KMS-11 (cell line): ENCODE results near the gene KCNS1.

Source experiments
- H2AFZ ChIP-seq: fragments of 200-600 bp; sonication (generic); 2 replicates; pipeline ENCODE4 v1.6.1; 2016; ENCODE audit warnings: antibody characterized with exemption, mixed run types, low read depth
- H3K27ac ChIP-seq: fragments of 200-600 bp; sonication (generic); 2 replicates; pipeline ENCODE4 v1.6.1; 2016; ENCODE audit warnings: mild to moderate bottlenecking, mixed run types
- H3K27me3 ChIP-seq: fragments of 200-600 bp; sonication (generic); 2 replicates; pipeline ENCODE4 v1.6.1; 2017; ENCODE audit warnings: mild to moderate bottlenecking, low read depth, mixed run types, moderate library complexity; ENCODE audit not compliant: insufficient read depth
- H3K36me3 ChIP-seq: fragments of 200-600 bp; sonication (generic); 2 replicates; pipeline ENCODE4 v1.6.1; 2017; ENCODE audit warnings: mild to moderate bottlenecking, mixed run types; ENCODE audit not compliant: insufficient read depth
- H3K4me1 ChIP-seq: fragments of 200-600 bp; sonication (generic); 2 replicates; pipeline ENCODE4 v1.6.1; 2016; ENCODE audit warnings: mild to moderate bottlenecking, low read depth, mixed run types; ENCODE audit not compliant: poor library complexity, severe bottlenecking
- H3K4me2 ChIP-seq: fragments of 200-600 bp; sonication (generic); 2 replicates; pipeline ENCODE4 v1.7.0; 2016; ENCODE audit warnings: mild to moderate bottlenecking, mixed run types
- H3K4me3 ChIP-seq: fragments of 200-600 bp; sonication (generic); IDR thresholded peaks from 2 replicates; pipeline ENCODE4 v1.6.1; 2017; ENCODE audit warnings: low read depth, low read length, mixed read lengths; ENCODE audit not compliant: insufficient read depth
- H3K79me2 ChIP-seq: fragments of 200-600 bp; sonication (generic); 2 replicates; pipeline ENCODE4 v1.6.1; 2016; ENCODE audit warnings: low read depth, mixed run types; ENCODE audit not compliant: insufficient read depth
- H3K9ac ChIP-seq: fragments of 200-600 bp; sonication (generic); 2 replicates; pipeline ENCODE4 v1.6.1; 2016; ENCODE audit warnings: mild to moderate bottlenecking, mixed run types
- H4K20me1 ChIP-seq: fragments of 200-600 bp; sonication (generic); 2 replicates; pipeline ENCODE4 v1.6.1; 2016; ENCODE audit warnings: mild to moderate bottlenecking, mixed run types; ENCODE audit not compliant: insufficient read depth
- CTCF ChIP-seq: fragments of 200-600 bp; sonication (generic); conservative IDR thresholded peaks from 2 replicates; pipeline ENCODE4 v1.6.1; 2017; ENCODE audit warnings: low read depth, mild to moderate bottlenecking, antibody characterized with exemption, low read length, moderate library complexity, mixed read lengths

The KCNS1 gene

GRCh38 chr20:45101333-45101850 lies 465 bp upstream of the KCNS1 start:
- no peaks in the 10 kb centered on the region for H3K4me1 ChIP-seq
- no peaks in the 10 kb centered on the region for H4K20me1 ChIP-seq
- no peak overlapping the region for H3K9ac ChIP-seq
- H3K36me3 ChIP-seq, result no peaks in the 10 kb centered on the region
- no peak overlapping the region; the same call in 1 of the 2 replicates for H3K4me2 ChIP-seq
- no peak overlapping the region for H3K4me3 ChIP-seq
- H3K79me2 ChIP-seq, result no peaks in the 10 kb centered on the region
- no peak overlapping the region for H3K27ac ChIP-seq
- H2AFZ ChIP-seq, result no peak overlapping the region
- TF ChIP-seq CTCF, result no peak
- H3K27me3 ChIP-seq, result no peaks in the 10 kb centered on the region

- TF ChIP-seq CTCF, result no peak
- H3K27ac ChIP-seq, result no peak overlapping the region
- no peaks in the 10 kb centered on the region for H4K20me1 ChIP-seq
- peaks cover 13% of the 10 kb centered on the region for H3K4me1 ChIP-seq
- no peak overlapping the region for H2AFZ ChIP-seq
- no peaks in the 10 kb centered on the region for H3K79me2 ChIP-seq
- H3K4me2 ChIP-seq, result no peak overlapping the region
- no peaks in the 10 kb centered on the region for H3K36me3 ChIP-seq
- H3K9ac ChIP-seq, result no peak overlapping the region
- H3K4me3 ChIP-seq, result no peak overlapping the region
- no peaks in the 10 kb centered on the region for H3K27me3 ChIP-seq
Observed at GRCh38 chr20:45098103-45098773, 2.7 kb downstream of the KCNS1 start.

- Histone ChIP-seq H2AFZ (no peak overlapping the region), H3K36me3 (no peaks in the 10 kb centered on the region), H3K27ac (no peak overlapping the region), H3K4me2 (no peak overlapping the region), H3K27me3 (no peaks in the 10 kb centered on the region), H3K79me2 (no peaks in the 10 kb centered on the region), H3K4me3 (no peak overlapping the region), H3K4me1 (peaks cover 13% of the 10 kb centered on the region), H4K20me1 (no peaks in the 10 kb centered on the region), H3K9ac (no peak overlapping the region)
- no peak for TF ChIP-seq CTCF
Observed at GRCh38 chr20:45097485-45098102, 3.3 kb downstream of the KCNS1 start.

GRCh38 chr20:45096781-45097180 lies 4.1 kb downstream of the KCNS1 start:
- H3K9ac ChIP-seq, result no peak overlapping the region
- H3K4me1 ChIP-seq, result peaks cover 13% of the 10 kb centered on the region
- H2AFZ ChIP-seq, result no peak overlapping the region
- TF ChIP-seq CTCF, result no peak
- H3K27me3 ChIP-seq, result no peaks in the 10 kb centered on the region
- no peak overlapping the region for H3K27ac ChIP-seq
- no peak overlapping the region for H3K4me2 ChIP-seq
- no peaks in the 10 kb centered on the region for H3K36me3 ChIP-seq
- no peaks in the 10 kb centered on the region for H3K79me2 ChIP-seq
- no peak overlapping the region for H3K4me3 ChIP-seq
- H4K20me1 ChIP-seq, result no peaks in the 10 kb centered on the region
